Lower lobe of right lung (tissue), 2 donors: ENCODE data around the gene RS1. TPM values are rescaled to one million over a fixed set of nuclear protein-coding genes. Genes with fewer than 3 reads are reported as not detected.

Source experiments
- ATAC-seq, 2 donors: fragments of 200-7000 bp; cut with Tn5 transposase; one replicate each; pipeline ENCODE4 v1.9.1; 2020 to 2022; ENCODE audit warnings: mild to moderate bottlenecking in 2 of 2, moderate library complexity in 2 of 2
- DNase-seq: peaks from one replicate; pipeline ENCODE4 v3.0.0-alpha.2; 2020
- H3K27ac ChIP-seq: fragments of 200-600 bp; one replicate; pipeline ENCODE4 v1.8.0; 2022
- H3K27me3 ChIP-seq: fragments of 200-600 bp; one replicate; pipeline ENCODE4 v1.8.0; 2022; ENCODE audit warnings: low read depth
- H3K36me3 ChIP-seq: fragments of 200-600 bp; one replicate; pipeline ENCODE4 v1.8.0; 2022; ENCODE audit warnings: mild to moderate bottlenecking
- H3K4me1 ChIP-seq: fragments of 200-600 bp; one replicate; pipeline ENCODE4 v1.8.0; 2022
- H3K4me3 ChIP-seq: fragments of 200-600 bp; one replicate; pipeline ENCODE4 v1.8.0; 2022; ENCODE audit warnings: mild to moderate bottlenecking
- H3K9me3 ChIP-seq: fragments of 200-600 bp; one replicate; pipeline ENCODE4 v1.8.0; 2022
- intact Hi-C: fragments of 100-400 bp; cut with DNase I; formaldehyde crosslinking; loops from one replicate; pipeline ENCODE4 v1.11.0; 2022
- total RNA-seq: library from RNA; stranded (reverse); fragmentation: NEBNext Ultra II Directional; extraction: Animal tissue kit (Norgen Biotek cat#: 25700); gene quantifications from one replicate; pipeline ENCODE4 v1.2.1, GENCODE V29; 2021
- TF ChIP-seq, protein P1 (sequence below): fragments of 200-600 bp; IDR thresholded peaks from one replicate; pipeline ENCODE4 v1.8.0; 2022; ENCODE audit warnings: antibody characterized with exemption, mild to moderate bottlenecking
- donor health status: DM: no; HTN: yes; CAD: no; lungs with severe emphysema.

RS1 gene
- total RNA-seq, 1 donor from 2014 or later, result 3.9 TPM

DNA sequence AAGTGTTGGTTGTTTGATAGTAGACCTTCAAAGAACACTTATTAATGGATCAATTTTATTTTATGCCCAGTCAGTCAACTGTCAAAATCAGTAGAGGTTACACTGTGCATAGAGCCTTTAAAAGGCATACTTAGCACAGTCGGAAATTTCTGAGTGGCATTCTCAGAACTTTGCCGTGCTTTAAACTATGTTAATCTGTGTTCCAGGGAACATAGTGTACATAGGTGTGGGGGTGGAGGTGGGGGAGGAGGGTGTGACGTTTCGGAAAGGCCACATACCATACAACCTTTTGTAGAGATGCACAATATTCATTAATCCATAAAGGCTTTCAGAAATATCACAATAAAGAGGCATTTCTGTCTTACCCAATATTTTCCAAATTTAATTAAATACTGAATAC, 75.8 kb downstream of the RS1 start:
- peak overlapping the region; percentile 18 for H3K27ac ChIP-seq
- no peak overlapping the region for H3K4me3 ChIP-seq
- DNase-seq (peak; percentile 44), ATAC-seq (peak; percentile 89 to 95)
- TF ChIP-seq, protein P1, sequence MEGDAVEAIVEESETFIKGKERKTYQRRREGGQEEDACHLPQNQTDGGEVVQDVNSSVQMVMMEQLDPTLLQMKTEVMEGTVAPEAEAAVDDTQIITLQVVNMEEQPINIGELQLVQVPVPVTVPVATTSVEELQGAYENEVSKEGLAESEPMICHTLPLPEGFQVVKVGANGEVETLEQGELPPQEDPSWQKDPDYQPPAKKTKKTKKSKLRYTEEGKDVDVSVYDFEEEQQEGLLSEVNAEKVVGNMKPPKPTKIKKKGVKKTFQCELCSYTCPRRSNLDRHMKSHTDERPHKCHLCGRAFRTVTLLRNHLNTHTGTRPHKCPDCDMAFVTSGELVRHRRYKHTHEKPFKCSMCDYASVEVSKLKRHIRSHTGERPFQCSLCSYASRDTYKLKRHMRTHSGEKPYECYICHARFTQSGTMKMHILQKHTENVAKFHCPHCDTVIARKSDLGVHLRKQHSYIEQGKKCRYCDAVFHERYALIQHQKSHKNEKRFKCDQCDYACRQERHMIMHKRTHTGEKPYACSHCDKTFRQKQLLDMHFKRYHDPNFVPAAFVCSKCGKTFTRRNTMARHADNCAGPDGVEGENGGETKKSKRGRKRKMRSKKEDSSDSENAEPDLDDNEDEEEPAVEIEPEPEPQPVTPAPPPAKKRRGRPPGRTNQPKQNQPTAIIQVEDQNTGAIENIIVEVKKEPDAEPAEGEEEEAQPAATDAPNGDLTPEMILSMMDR, result no peak
- no peaks in the 10 kb centered on the region for H3K4me1 ChIP-seq
- no peaks in the 10 kb centered on the region for H3K27me3 ChIP-seq
- intact Hi-C loops, result no loop called here
- H3K36me3 ChIP-seq, result peaks cover 4% of the 10 kb centered on the region
- no peaks in the 10 kb centered on the region for H3K9me3 ChIP-seq

DNA sequence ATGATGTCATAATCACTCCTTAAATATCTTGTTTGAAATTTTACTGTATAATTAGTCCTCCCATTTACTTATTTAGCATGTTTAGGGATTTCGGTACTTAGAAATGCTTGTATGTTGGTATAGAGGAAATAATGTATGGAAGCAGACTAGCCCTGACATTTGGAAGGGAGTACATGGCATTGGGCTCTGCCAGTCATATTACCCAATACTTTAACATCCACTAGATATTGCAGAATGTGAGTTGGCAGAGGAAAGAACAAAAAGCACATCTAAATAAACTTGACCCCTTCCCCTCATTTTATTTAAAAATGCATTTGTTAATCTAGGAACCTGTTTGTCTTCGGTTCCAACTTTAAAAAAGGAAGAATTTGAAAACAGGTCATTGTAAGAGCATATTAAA, 77.8 kb downstream of the RS1 start:
- Histone ChIP-seq H3K27ac (no peak overlapping the region), H3K9me3 (no peaks in the 10 kb centered on the region), H3K4me3 (no peak overlapping the region), H3K4me1 (no peaks in the 10 kb centered on the region), H3K36me3 (no peaks in the 10 kb centered on the region), H3K27me3 (no peaks in the 10 kb centered on the region)
- intact Hi-C loops, result no loop called here
- ATAC-seq, result no peak
- TF ChIP-seq, protein P1, result no peak
- no peak for DNase-seq

DNA sequence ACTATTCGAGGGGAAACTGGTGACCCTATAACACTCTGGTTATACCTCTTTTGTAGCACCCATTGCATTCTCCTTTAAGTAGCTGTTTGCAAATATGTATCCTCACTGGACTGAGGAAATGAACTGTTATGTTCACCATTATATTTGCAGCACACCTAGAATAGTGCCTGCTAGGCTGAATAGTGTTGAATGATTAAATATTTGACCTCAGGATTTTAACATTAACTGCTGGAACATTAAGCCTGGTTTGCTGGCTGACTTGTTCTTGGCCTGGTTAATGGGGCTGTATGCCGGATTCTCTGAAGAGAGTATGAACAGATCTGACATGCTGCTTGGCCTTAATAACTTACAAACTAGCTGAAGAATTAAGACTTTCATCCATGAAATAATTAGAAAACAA, 80.1 kb downstream of the RS1 start:
- no peaks in the 10 kb centered on the region for H3K4me1 ChIP-seq
- intact Hi-C loops, result no loop called here

More for the DNA sequence above, 80.1 kb downstream of the RS1 start:
- H3K27me3 ChIP-seq, result no peaks in the 10 kb centered on the region
- H3K9me3 ChIP-seq, result no peaks in the 10 kb centered on the region
- no peak overlapping the region for H3K27ac ChIP-seq
- no peaks in the 10 kb centered on the region for H3K36me3 ChIP-seq
- ATAC-seq, result no peak
- no peak for DNase-seq
- TF ChIP-seq, protein P1, result no peak
- no peak overlapping the region for H3K4me3 ChIP-seq

Other genes with a start within 250 kb of the RS1 start
- gene CDKL5, start 246.5 kb downstream of the RS1 start, total RNA-seq, result 30.6 TPM
- gene PPEF1, start 35.5 kb upstream of the RS1 start, total RNA-seq, result 0.71 TPM